CD4-positive, alpha-beta T cell (primary cell): ENCODE data around the gene FAM78A. TPM values are rescaled to one million over a fixed set of nuclear protein-coding genes. Genes with fewer than 3 reads are reported as not detected.
A peak's percentile ranks its signal among the peaks of the same experiment; 100 is the strongest.

Experiments used
- ATAC-seq: fragments of 200-7000 bp; cut with Tn5 transposase; one replicate; pipeline ENCODE4 v1.10.0; 2022; ENCODE audit warnings: mild to moderate bottlenecking; ENCODE audit not compliant: poor library complexity
- CTCF ChIA-PET: fragments of 350-600 bp; sonication (Branson Sonifier 250); formaldehyde crosslinking; loops from one replicate; lab custom pipeline; 2021; ENCODE audit warnings: antibody characterized with exemption, inconsistent platforms; lab: Charles Lee
- POLR2A ChIA-PET: fragments of 350-600 bp; sonication (Branson Sonifier 250); formaldehyde crosslinking; loops from one replicate; lab custom pipeline; 2021; ENCODE audit warnings: antibody characterized with exemption, inconsistent platforms; lab: Charles Lee
- DNase-seq, 14 experiments: peaks; one replicate each; pipeline ENCODE4 v3.0.0-alpha.2; 2013 to 2020; ENCODE audit warnings: mixed read lengths in 2 of 14
- H3K27ac ChIP-seq, 2 donors: one replicate each; pipeline versions ENCODE4 v1.5.1 to v1.7.0; 2013; ENCODE audit warnings: low read length in 2 of 2, low read depth in 1 of 2, mild to moderate bottlenecking in 1 of 2
- H3K27me3 ChIP-seq, 2 experiments: 1 replicate in 1 of 2; 2 replicates in 1 of 2; pipeline versions ENCODE4 v1.6.1 to v1.7.0; 2013; ENCODE audit warnings: low read length in 2 of 2, control low read depth in 1 of 2, mild to moderate bottlenecking in 1 of 2, moderate library complexity in 1 of 2; ENCODE audit not compliant: insufficient read depth in 2 of 2, control insufficient read depth in 1 of 2
- H3K36me3 ChIP-seq: one replicate; pipeline ENCODE4 v1.6.1; 2013; ENCODE audit warnings: low read length, control low read depth; ENCODE audit not compliant: insufficient read depth
- H3K4me1 ChIP-seq: one replicate; pipeline ENCODE4 v1.6.1; 2013; ENCODE audit warnings: low read length, control low read depth; ENCODE audit not compliant: insufficient read depth
- H3K4me3 ChIP-seq: one replicate; pipeline ENCODE4 v1.5.1; 2013; ENCODE audit warnings: mild to moderate bottlenecking, low read length, moderate library complexity
- H3K9me3 ChIP-seq, 2 experiments: 1 replicate in 1 of 2; 2 replicates in 1 of 2; pipeline versions ENCODE4 v1.6.1 to v1.7.0; 2013; ENCODE audit warnings: low read length in 2 of 2, mild to moderate bottlenecking in 2 of 2, control low read depth in 1 of 2, moderate library complexity in 1 of 2; ENCODE audit not compliant: control insufficient read depth in 1 of 2, insufficient read depth in 1 of 2
- H3K27ac Mint-ChIP-seq: one replicate; pipeline ENCODE4 v1.8.0; 2020; ENCODE audit warnings: mixed read lengths
- H3K27me3 Mint-ChIP-seq: one replicate; pipeline ENCODE4 v1.8.0; 2021; ENCODE audit warnings: mixed read lengths
- H3K36me3 Mint-ChIP-seq: one replicate; pipeline ENCODE4 v1.8.0; 2021; ENCODE audit warnings: low read depth, mixed read lengths
- H3K4me1 Mint-ChIP-seq: one replicate; pipeline ENCODE4 v1.8.0; 2021; ENCODE audit warnings: low read depth, mixed read lengths
- H3K4me3 Mint-ChIP-seq: one replicate; pipeline ENCODE4 v1.8.0; 2020; ENCODE audit warnings: mild to moderate bottlenecking, mixed read lengths
- H3K9me3 Mint-ChIP-seq: one replicate; pipeline ENCODE4 v1.8.0; 2020; ENCODE audit warnings: mixed read lengths
- intact Hi-C, 2 experiments: fragments of 100-400 bp; cut with DNase I in 1 of 2; cut with micrococcal nuclease in 1 of 2; formaldehyde crosslinking; loops; one replicate each; pipeline versions ENCODE4 v1.15.1 to v1.9.0; 2023 to 2025; cut with DNase I, micrococcal nuclease
- total RNA-seq, 174 experiments: library from RNA in 2 of 174; stranded (reverse) in 2 of 174; gene quantifications; one replicate each; pipeline ENCODE4 v1.2.3 and lab custom pipeline; 2021 to 2026
- TF ChIP-seq, protein P1 (sequence below): fragments of 200-600 bp; IDR thresholded peaks from one replicate; pipeline ENCODE4 v1.8.0; 2022; ENCODE audit warnings: antibody characterized with exemption, mild to moderate bottlenecking

Gene FAM78A
- total RNA-seq, 2 experiments from 2014 or later = 62.4 to 62.7 TPM

GRCh38 chr9:131233556-131233955 is 42.8 kb downstream of the FAM78A start:
- peak in 4 of 14 experiments; percentile 26 to 71 (median 66) for DNase-seq
- H3K9me3 Mint-ChIP-seq = no peaks in the 10 kb centered on the region

GRCh38 chr9:131228988-131229387 is 47.3 kb downstream of the FAM78A start:
- H3K4me3 Mint-ChIP-seq = no peak overlapping the region
- peaks cover 82% of the 10 kb centered on the region for H3K36me3 Mint-ChIP-seq
- H3K27me3 ChIP-seq = no peaks in the 10 kb centered on the region
- no peak overlapping the region for H3K27ac ChIP-seq
- no peak overlapping the region for H3K27ac Mint-ChIP-seq
- POLR2A ChIA-PET = interaction anchor here (0.6 kb wide), 1 partner anchor 88 kb away, joined by 3 read pairs; no protein-coding TSS in a partner anchor
- peaks cover 8% of the 10 kb centered on the region for H3K4me1 Mint-ChIP-seq
- ATAC-seq (no peak), DNase-seq (no peak)
- intact Hi-C loops = no loop called here
- peak overlapping the region; percentile 31 for H3K4me3 ChIP-seq
- peaks cover 14% of the 10 kb centered on the region for H3K4me1 ChIP-seq
- H3K36me3 ChIP-seq = peaks cover 44% of the 10 kb centered on the region
- no peaks in the 10 kb centered on the region for H3K9me3 Mint-ChIP-seq
- no peaks in the 10 kb centered on the region for H3K27me3 Mint-ChIP-seq
- H3K9me3 ChIP-seq = no peaks in the 10 kb centered on the region
- TF ChIP-seq, protein P1, sequence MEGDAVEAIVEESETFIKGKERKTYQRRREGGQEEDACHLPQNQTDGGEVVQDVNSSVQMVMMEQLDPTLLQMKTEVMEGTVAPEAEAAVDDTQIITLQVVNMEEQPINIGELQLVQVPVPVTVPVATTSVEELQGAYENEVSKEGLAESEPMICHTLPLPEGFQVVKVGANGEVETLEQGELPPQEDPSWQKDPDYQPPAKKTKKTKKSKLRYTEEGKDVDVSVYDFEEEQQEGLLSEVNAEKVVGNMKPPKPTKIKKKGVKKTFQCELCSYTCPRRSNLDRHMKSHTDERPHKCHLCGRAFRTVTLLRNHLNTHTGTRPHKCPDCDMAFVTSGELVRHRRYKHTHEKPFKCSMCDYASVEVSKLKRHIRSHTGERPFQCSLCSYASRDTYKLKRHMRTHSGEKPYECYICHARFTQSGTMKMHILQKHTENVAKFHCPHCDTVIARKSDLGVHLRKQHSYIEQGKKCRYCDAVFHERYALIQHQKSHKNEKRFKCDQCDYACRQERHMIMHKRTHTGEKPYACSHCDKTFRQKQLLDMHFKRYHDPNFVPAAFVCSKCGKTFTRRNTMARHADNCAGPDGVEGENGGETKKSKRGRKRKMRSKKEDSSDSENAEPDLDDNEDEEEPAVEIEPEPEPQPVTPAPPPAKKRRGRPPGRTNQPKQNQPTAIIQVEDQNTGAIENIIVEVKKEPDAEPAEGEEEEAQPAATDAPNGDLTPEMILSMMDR = no peak
- CTCF ChIA-PET = no interaction called here

More at GRCh38 chr9:131233556-131233955, 42.8 kb downstream of the FAM78A start:
- Histone ChIP-seq H3K27me3 (no peaks in the 10 kb centered on the region), H3K4me3 (peak overlapping the region; percentile 34), H3K4me1 (peaks cover 59% of the 10 kb centered on the region), H3K9me3 (no peaks in the 10 kb centered on the region), H3K36me3 (peaks cover 42% of the 10 kb centered on the region), H3K27ac (peak overlapping the region; percentile 23 to 70)
- Mint-ChIP-seq H3K4me3 (peak overlapping the region; percentile 81), H3K27me3 (no peaks in the 10 kb centered on the region), H3K4me1 (peaks cover 34% of the 10 kb centered on the region), H3K36me3 (peaks cover 64% of the 10 kb centered on the region), H3K27ac (peak overlapping the region; percentile 95)
- intact Hi-C loops = loop anchor here in 1 of 2 experiments (10.0 kb wide), 1 partner anchor 101 kb away; no protein-coding TSS in a partner anchor
- CTCF ChIA-PET = interaction anchor here (0.8 kb wide), 1 partner anchor 19 kb away, joined by 3 read pairs; no protein-coding TSS in a partner anchor
- TF ChIP-seq, protein P1 = no peak
- ATAC-seq = peak; percentile 30
- POLR2A ChIA-PET = interaction anchor here (2.2 to 10.1 kb wide), 3 partner anchors 21 to 38 kb away, joined by 5 to 132 read pairs (median 130); partner anchors contain the start of gene FAM78A

GRCh38 chr9:131227959-131228460 is 48.3 kb downstream of the FAM78A start:
- no peaks in the 10 kb centered on the region for H3K27me3 ChIP-seq
- CTCF ChIA-PET = no interaction called here
- Mint-ChIP-seq H3K4me3 (no peak overlapping the region), H3K27ac (peak overlapping the region; percentile 39), H3K9me3 (no peaks in the 10 kb centered on the region), H3K36me3 (peaks cover 79% of the 10 kb centered on the region), H3K4me1 (no peaks in the 10 kb centered on the region), H3K27me3 (no peaks in the 10 kb centered on the region)
- TF ChIP-seq, protein P1 = no peak
- POLR2A ChIA-PET = no interaction called here
- H3K4me1 ChIP-seq = peaks cover 4% of the 10 kb centered on the region
- H3K27ac ChIP-seq = no peak overlapping the region
- peak overlapping the region; percentile 31 for H3K4me3 ChIP-seq
- intact Hi-C loops = no loop called here
- H3K36me3 ChIP-seq = peaks cover 44% of the 10 kb centered on the region
- no peak for ATAC-seq
- peak in 1 of 14 experiments; percentile 22 for DNase-seq
- no peaks in the 10 kb centered on the region for H3K9me3 ChIP-seq
